DOHH2 (cell line): ENCODE data around the gene NPIPB6.
"Not testable (repeated sequence)": the region's sequence is repeated elsewhere in the genome, so short reads cannot be mapped to it uniquely, and the experiment has no call there.

ENCODE experiments used
- EZH2phosphoT487 ChIP-seq: fragments of 200-600 bp; sonication (generic); IDR thresholded peaks from 2 replicates; pipeline ENCODE4 v1.6.1; 2017; ENCODE audit warnings: borderline replicate concordance, mild to moderate bottlenecking, antibody characterized with exemption, low read length, moderate library complexity, mixed read lengths
- TF ChIP-seq, protein P1 (sequence below): fragments of 200-600 bp; sonication (generic); IDR thresholded peaks from one replicate; pipeline ENCODE4 v1.5.1; 2014; ENCODE audit warnings: antibody characterized with exemption, mild to moderate bottlenecking, low read depth, low read length; ENCODE audit not compliant: poor library complexity, severe bottlenecking

DNA sequence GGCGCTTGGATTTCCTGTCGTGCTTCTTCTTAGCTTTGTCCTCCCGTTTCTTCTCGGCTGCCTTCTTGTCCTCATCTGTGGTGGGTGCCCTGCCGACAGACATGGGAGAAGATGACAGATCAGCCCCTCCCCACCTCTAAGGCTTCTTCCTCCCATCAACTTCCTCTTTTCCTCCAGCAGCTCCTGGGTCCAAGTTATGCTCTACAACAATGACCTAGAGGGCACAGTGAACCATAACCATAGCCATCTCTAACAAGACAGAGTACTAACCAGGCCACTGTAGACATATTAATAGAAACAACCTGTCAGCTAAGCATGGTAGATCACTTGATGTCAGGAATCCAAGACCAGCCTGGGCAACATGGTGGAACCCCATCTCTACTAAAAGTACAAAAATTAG lies 28.7 kb upstream of the NPIPB6 start:
- TF ChIP-seq, protein P1, sequence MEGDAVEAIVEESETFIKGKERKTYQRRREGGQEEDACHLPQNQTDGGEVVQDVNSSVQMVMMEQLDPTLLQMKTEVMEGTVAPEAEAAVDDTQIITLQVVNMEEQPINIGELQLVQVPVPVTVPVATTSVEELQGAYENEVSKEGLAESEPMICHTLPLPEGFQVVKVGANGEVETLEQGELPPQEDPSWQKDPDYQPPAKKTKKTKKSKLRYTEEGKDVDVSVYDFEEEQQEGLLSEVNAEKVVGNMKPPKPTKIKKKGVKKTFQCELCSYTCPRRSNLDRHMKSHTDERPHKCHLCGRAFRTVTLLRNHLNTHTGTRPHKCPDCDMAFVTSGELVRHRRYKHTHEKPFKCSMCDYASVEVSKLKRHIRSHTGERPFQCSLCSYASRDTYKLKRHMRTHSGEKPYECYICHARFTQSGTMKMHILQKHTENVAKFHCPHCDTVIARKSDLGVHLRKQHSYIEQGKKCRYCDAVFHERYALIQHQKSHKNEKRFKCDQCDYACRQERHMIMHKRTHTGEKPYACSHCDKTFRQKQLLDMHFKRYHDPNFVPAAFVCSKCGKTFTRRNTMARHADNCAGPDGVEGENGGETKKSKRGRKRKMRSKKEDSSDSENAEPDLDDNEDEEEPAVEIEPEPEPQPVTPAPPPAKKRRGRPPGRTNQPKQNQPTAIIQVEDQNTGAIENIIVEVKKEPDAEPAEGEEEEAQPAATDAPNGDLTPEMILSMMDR, result not testable (repeated sequence)
- not testable (repeated sequence) for TF ChIP-seq EZH2phosphoT487
